Fibroblast of upper back skin (primary cell): Measurements from ENCODE around the gene ZNF800.
"Not testable (repeated sequence)": the region's sequence is repeated elsewhere in the genome, so short reads cannot be mapped to it uniquely, and the experiment has no call there.

ENCODE experiments used
- DNase-seq: peaks from one replicate; pipeline ENCODE4 v3.0.0-alpha.2; 2013

Gene ZNF800, protein sequence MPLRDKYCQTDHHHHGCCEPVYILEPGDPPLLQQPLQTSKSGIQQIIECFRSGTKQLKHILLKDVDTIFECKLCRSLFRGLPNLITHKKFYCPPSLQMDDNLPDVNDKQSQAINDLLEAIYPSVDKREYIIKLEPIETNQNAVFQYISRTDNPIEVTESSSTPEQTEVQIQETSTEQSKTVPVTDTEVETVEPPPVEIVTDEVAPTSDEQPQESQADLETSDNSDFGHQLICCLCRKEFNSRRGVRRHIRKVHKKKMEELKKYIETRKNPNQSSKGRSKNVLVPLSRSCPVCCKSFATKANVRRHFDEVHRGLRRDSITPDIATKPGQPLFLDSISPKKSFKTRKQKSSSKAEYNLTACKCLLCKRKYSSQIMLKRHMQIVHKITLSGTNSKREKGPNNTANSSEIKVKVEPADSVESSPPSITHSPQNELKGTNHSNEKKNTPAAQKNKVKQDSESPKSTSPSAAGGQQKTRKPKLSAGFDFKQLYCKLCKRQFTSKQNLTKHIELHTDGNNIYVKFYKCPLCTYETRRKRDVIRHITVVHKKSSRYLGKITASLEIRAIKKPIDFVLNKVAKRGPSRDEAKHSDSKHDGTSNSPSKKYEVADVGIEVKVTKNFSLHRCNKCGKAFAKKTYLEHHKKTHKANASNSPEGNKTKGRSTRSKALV

DNA sequence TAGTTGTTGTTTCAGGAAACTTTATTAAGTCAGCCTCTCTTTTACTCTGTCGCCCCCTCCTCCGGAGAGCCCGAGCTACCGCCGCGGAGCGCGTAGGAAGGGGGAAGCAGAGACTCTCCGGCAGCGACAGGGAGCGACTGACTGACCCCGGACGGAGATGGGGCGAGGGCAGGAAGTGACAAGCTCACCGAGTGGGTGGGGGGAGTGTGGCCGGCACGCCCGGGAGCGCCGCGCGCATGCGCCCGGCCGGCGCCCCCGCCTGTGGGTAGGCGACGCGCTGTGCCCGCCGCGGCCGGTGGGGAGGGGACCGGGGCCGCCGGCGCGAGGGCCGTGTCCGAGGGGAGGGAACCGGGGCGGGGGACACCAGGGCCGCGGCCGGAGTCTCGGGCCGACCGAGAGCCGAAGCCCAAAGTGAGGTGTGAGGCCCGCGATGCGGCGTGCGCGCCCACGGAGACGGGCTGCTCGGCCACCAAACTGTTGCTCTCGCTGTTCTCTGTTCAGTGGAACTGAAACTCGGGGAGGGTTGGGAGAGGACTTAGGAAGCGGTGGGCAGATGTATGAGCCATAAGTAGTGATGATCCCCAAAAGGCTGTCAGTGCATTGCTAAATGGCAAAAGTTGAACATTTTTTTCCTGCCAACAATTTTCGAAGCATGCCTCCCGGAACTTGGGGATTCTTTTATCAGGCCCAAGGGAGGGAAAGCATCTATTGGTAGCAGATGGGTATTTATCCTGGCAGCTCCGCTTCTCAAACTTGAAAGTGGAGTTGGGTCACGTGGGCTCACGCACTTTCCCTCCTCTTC, at the start of gene ZNF800:
TSS of gene ZNF800 (minus strand) at position 143 of the 802 bp plus-strand sequence. CDS start 1,151 bp downstream, outside the sequence.
- peak; percentile 85 for DNase-seq

DNA sequence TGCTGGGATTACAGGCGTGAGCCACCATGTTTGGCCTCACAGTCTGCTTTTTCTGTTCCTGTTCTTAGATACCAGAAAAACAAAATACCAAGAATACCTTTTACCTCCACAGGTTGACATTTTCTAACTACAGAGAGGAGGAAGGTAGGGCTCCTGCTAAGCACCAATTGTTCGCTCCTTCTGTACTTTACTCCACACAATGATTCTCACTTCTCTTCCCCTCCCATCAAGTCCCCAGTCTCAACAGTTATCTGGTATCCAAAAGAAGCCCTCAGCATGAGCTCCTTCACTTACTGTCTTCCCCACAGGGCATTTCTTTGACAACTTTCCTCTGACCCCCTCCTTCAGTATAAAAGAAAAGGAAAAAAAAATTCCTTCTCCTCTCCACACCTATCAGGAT, 47.7 kb upstream of the ZNF800 start:
- DNase-seq = no peak

DNA sequence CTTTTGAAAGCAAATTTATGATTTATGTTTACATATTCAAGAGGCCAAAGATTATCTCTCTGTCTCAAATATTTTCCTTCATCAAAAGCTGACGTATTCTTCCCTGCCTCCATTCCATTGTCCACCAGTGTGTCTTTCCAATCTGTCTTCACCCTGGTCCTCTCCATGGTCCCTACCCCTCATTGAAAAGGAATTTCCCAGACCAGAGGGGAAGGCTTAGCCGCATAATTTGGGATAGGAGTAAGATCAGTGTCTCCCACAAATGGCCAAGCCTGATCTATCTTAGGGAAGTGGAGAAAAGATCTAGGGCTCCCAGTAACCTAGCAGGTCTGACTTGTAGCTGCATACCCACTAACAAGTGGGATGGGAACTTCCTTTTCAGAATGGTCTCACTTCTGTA, 46.3 kb upstream of the ZNF800 start:
- peak; percentile 14 for DNase-seq

DNA sequence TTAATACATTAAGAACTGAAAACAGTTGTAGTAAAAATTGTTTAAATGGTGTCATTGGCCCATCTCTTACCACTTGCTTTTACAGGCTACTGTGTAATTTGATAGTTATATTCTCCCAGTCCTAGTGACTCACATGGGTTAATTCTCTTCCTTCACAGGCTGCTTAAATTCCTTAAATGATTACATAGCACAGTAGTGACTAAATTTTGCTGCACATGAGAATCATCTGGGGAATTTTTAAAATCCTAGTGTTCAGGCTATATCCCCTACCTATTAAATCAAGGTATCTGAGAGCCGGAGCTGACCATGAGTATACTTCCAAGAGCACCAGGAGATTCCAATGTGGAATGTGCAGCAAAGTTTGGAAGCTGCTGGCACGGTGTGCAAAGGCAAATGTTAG, 45.3 kb upstream of the ZNF800 start:
- DNase-seq = peak; percentile 83

DNA sequence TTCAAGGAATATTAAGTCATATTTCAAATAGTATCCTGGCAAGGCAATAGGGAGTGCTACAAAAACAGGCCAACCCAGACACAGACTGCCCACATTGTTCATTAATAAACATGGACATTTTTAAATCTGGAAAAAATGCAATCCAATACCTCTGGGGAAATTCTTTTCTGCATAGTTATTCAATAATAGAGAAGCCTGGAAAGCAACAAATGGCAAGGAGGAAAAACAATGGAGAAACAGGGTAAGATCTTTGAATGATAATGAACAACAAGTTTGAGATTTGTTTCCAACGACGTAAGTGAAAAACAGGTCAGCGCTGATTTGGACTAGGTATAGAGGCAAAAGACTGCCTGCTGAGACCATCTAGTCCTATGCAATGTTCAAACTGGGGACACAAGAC, 44.7 kb upstream of the ZNF800 start:
- peak; percentile 3 for DNase-seq

DNA sequence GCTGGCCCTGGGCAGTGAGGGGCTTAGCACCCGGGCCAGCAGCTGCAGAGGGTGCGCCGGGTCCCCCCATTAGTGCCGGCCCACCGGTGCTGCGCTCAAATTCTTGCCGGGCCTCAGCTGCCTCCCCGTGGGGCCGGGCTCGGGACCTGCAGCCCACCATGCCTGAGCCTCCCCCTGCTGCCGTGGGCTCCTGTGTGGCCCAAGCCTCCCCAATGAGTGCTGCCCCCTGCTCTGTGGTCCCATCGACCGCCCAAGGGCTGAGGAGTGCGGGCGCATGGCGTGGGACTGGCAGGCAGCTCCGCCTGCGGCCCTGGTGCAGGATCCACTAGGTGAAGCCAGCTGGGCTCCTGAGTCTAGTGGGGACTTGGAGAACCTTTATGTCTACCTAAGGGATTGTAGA, 36.8 kb upstream of the ZNF800 start:
- DNase-seq = not testable (repeated sequence)

DNA sequence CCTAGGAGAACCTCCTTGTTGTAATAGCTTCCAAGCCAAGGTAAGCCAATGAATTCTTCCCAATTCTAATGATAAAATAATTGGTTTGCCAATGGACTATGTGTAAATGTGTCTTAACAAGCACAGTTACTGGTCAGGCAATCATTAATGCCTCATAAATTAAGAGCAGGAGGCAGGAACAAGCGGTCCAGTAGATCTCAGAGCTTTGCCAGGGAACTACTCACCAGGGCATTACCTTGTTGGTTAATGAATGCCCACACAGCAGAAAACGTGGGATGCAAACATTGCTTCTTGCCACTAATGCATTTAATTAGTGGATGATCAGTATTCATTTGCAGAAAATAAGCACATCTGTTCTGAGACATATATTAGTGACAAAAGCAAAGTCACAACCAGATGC, 26.7 kb upstream of the ZNF800 start:
- DNase-seq = no peak

DNA sequence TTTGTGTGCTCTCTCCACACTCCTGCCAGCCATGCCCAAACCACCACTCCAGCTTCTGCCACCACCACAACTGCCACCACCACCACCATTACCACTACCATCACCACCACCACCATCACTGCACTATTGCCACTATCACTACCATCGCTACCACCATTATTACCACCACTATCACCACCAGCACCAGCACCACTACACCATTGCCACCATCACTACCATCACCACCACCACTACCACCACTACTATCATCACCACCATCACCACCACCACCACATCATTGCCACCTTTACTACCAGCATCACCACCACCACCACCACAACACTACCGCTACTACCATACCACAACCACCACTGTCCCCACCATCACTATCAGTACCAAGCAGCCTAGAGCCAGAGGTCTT, 26.0 kb upstream of the ZNF800 start:
- no peak for DNase-seq

DNA sequence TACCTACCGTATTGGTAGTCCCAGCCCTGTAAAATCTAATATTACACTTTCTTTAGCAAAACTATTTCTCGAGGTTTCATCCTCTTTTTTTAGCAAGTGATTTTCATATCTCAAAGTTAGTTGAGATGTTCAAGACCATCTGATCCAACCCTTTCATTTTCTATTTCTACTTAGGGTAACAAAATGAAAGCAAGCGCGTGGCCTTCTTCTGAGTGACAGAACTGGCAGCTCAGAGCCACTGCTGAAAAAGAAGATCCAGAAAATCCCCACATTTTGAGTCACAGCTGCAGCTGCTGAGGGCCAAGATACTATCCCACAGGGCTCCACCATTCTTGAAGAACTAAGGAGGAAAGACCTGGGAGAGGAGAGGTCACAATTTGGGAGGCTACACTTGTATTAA, 24.8 kb upstream of the ZNF800 start:
- DNase-seq = no peak

DNA sequence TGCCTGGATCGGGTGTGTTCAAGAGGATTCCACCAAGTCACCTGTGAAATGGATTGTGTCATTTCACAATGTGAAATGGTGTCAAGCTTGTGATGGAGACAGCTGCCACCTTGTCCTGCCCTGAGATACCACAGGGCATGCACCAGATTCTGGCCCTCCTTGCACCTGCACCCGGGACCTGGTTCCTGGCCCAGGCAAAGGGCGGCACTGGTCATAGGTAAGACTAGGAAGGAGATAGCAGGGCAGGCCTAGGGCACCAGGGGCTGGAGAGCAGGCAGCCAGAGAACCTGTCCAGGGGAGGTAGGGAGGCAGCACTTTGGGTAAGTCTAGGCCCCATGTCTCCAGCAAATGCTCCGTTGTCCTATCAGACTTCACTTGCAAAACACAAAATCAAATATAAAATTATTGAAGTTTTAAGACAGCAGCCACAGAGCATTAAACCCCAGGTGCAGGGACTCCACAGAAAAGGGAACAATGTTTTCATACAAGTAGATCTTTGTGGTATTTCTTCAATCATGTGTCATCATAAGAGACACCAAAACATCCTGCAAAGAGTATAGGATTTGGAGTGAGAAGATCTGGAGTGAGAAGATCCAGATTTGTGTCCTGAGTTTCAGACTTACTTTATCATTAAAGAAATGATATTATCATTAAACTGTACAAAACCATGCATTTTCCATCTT, 22.7 kb upstream of the ZNF800 start:
- no peak for DNase-seq

DNA sequence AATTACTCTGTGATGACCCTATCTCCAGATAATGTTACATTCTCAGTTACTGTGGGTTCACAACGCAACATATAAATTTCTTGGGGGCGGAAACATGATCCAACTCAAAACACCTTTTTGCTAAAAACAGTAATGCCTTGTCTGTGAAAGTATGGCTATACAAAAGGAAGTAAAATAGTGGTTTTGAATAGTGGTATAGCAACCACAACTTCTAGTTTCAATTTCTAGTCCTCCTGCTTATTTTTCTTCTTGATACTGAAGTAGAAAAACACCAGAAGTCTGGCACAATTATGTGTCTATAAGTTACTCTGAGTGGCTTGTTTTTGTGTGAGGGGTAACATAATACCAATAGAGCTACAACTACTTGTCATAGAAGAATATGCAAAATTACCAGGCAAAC, 21.5 kb upstream of the ZNF800 start:
- DNase-seq = no peak

DNA sequence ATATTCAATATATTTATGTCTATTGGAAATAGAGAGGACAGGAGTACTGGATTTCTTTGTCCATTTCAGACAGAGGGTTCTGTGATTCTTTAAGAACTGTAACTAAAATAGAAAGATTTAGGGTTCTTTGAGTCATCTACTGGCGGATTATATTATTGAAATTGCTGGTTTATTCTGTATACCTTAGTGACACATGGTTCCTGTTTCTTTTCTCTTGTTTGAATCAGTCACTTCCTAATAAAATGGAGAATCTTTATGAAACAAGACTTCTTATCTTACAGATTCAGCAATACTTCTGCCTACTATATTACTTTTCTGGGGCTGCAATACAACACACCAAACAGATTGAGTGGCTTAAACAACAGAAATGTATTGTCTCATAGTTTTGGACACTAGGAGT, 20.8 kb upstream of the ZNF800 start:
- DNase-seq = no peak

DNA sequence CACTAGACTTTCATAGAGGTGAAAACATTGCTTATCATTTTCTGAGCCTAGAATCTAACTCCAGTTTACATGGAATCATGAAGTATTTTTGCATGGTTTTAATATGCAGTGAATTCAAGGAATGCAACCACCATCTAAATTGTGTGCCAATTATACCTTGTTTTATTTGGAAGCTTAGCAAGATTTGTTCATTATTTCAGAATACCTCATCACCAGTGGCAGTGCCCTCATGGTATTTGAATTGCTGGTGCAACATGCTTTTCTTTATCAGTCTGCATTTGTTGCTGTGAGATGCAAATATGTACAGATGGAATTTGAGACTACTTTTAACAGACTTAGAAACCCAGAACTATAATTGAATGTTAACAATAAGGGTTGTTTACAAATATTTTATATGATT, 18.7 kb upstream of the ZNF800 start:
- DNase-seq = no peak

DNA sequence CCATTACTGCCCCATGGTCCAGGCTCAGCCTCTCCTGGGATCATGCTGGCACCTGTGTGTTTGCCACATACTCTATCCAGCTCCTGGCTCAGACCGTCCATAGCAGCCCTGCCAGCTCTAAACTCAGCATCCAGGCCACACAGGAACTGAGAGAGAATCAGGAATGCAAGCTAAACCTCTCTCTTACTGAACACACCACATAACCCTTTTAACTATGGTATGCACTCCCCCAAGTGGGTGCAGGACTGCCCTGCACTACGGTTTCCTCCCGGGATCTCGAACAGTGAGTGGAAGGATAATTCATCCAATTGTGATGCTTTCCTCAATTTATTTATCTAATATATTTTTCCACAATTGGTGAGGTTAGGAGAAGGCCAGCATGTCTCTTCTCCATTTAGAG, 17.1 kb upstream of the ZNF800 start:
- peak; percentile 12 for DNase-seq

DNA sequence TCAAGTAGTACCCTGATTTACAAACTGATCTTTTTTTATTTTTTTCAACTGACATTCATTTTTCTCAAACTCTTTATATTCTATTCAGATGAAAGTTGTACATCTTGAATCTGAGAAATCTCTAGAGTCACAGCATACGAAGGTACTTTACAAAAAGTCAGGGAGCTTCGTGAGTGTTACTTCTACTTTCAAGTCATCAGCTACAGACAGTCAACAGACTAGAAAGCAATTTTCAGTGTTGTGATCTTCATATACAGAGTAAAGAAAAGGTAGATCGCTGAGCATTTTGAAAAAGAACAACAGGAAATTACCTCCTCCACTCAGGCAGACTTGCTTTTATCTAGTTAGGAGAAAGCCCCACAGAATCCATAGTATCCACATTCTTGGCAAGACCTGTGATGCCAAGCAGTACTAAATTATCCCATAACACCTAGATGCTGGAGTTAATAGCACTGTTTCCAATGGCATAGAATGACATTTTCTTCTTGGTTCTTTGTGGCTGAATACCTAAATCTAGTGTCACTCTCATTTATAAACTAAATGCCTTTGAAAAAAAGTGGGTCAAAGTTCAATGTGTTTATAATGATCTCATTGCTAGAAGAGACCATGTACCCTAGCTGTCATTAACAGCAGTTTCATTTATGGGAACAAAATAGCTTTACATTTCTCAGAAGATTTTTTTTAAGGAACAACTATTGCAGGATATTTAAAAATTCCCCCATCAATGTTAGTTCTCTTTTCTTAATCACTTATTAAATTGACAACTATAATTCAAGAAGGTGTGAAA, 12.0 kb upstream of the ZNF800 start:
- DNase-seq = no peak

DNA sequence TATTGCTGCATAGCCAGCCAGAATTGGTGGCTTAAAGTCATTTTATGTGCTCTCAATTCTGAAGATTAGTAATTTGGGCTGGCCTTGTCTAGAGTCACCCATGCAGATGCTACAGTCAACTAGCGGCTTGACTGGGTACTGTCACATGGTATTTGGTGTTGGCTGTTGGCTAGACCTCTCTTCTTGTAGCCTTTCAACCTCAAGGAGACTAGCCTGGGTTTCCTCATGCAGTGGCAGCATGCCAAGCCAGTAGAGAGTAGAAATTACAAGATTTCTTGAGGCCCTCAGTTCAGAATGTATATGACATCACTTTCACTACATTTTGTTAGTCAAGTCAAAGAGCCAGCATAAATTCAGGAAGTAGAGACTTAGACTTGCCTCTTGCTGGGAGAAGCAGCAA, 3.7 kb upstream of the ZNF800 start:
- DNase-seq = peak; percentile 14

DNA sequence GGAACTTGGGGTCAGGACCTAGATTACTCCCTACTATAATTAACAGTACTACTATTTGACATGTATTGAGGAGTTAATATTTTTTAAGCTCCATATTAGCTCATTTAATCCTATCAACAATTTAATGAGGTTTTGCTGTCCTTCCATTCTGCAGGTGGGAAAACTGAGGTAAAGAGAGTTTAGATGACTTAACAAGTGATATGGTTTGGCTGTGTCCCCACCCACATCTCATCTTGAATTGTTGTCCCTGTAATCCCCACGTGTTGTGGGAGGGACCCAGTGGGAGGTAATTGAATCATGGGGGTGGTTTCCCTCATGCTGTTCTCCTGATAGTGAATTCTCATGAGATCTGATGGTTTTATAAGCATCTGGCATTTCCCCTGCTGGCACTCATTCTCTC, 2.6 kb upstream of the ZNF800 start:
- not testable (repeated sequence) for DNase-seq

DNA sequence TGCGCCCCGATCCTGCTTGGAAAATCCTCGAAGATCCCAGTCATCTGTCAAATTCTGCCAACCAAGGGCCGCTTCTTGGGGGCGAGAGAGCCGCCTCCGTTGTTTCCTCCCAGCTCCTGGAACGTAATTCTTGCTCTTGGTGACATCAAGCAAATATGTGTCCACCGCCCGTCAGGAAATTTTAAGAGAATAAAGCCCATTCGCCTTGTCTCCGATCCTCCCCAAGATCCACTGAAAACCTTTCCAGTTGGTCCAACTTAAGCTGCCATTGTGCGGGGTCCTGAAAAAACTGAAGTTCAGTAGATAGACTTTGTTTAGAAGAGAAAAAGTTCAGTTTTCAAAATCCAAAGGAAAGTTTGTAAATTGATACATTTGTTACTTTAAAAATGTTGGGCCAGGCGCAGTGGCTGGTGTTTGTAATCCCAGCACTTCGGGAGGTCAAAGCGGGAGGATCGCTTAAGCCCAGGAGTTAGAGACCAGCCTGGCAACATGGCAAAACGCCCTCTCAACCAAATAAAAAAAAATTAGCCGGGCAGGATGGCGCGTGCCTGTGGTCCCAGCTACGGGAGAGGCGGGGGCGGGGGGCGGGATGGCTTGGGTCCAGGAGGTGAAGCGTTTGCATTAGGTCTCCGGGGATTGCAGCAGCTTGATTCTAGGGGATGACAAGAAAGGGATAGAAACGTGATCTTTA, 1.0 kb upstream of the ZNF800 start:
- peak; percentile 28 for DNase-seq

DNA sequence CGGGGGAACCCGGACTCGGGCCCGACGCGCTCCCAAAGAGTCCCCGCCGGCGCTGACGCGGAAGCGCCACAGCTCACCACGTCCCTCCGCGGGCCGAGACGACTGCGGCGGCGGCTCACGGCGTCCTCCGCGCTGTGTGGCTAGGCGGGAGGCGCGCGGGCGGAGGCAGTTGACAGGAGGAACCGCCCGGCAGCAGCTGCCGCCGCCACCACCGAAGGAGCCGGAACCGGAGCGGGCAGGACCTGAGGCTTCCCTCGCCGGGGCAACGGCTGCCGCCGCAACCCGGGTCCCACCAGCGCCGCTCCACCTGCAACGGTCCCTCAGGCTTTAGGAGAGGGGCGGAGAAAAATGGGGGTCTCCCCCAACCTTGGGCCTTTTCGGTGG, 334 bp downstream of the ZNF800 start:
- peak; percentile 49 for DNase-seq

DNA sequence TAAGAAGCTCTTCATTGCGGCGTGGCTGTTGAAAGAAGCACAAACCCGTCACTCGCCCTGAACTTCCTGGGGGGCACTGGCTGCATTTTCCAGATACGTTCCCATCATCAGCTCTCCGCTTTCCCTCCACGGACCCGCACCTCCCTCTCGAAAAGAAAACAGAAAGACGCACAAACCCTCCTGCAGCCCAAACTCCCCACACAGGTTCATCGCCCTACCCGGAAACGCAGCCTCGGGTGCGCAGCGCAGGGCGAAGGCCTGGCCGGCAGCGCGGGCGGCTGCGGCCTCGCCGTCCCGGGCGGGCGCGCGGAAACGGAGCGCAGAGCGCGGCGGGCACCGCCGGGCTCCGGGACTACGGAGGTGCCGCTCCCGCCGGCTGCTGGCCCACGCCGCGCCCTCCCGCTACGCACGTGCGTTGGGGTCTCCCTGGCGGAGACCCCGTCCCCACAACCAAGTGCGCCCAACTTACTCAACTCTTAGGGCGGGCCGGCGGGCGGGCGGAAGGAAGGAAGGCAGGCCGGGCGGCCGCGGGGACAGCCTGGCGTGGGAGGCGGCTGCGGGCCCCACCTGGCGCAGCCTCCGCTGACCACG, 822 bp downstream of the ZNF800 start:
- DNase-seq = peak; percentile 13
